Activated naive CD4-positive, alpha-beta T cell treated with Interleukin-2 at 50 U/mL for 16 hours (primary cell): ENCODE measurements around the gene L3MBTL4.
"Not testable (repeated sequence)": the region's sequence is repeated elsewhere in the genome, so short reads cannot be mapped to it uniquely, and the experiment has no call there.

ENCODE experiments used
- DNase-seq: peaks from one replicate; pipeline ENCODE4 v3.0.0-alpha.2; 2020

The L3MBTL4 gene

DNA sequence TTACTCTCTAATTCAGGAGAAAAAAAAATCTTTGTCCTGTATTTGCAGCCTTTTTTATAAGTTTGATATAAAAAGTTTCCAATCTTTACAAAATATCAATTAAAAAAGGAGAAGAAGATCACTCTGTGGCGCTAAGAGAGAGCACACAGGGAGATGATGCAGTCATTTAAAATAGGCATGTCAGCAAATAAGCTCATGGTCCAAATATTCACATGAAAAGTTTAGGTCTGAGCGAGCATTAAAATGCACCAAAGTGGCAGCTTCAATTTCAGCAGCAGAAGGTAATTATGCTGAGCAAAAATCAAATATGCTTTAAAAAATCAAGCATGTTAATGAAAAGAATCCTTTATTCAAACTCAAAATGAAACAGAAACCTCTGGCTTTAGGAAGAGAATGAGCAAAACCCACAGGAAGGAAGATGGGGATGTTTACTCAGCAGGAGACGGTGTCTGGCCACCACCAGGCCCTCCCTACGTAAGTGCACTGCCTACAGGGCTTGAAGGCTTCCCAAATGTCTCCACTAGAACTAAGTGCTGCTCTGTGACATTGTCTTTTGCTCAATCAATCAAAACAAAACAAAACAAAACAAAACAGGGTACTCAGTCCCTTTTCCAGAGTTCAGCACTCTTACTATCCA lies 120.4 kb downstream of the L3MBTL4 start:
- DNase-seq, result no peak

GRCh38 chr18:6289843-6290242 lies 124.9 kb downstream of the L3MBTL4 start:
- no peak for DNase-seq

DNA sequence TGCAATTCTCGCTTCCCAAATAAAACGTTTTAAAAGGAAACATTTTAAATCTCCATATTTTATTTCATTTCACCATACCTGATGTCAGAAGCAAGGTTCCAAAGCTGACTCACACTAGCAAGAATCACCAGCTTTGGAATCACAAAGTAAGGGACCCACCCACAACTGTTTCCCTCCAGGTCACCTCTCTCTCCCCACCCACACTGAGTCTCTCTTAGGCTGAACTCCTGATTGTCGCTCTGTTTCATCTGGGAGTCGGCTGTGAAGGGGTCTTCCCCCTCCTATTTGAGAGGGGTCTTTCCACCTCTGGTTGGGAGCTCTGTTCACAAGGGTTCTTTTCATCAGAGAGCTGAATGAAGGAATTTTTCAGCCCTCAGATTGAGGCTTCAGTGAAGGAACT lies 128.1 kb downstream of the L3MBTL4 start:
- no peak for DNase-seq

GRCh38 chr18:6284761-6285160 lies 129.9 kb downstream of the L3MBTL4 start:
- no peak for DNase-seq

DNA sequence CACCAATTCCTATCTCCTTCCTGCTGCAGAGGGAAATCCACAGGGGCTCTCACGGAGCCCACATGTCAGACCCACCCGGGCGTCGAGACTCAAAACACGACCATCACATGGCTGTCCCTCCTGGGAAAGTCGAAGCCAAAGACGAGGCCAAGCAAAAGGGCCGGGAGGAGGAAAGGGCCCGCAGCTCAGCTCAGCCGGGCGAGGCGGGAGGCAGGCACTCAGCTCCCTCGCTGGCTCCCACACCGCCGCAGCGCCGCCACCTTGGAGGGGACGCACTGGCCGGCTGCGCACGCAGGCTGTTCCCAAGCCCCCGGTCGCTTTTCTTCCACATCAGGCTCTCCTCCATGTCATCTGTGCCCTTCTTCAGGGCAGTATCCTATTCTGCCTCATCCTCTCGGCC lies 130.4 kb downstream of the L3MBTL4 start:
- no peak for DNase-seq

- DNase-seq, result no peak
Observed at GRCh38 chr18:6281874-6282273, 132.8 kb downstream of the L3MBTL4 start.

GRCh38 chr18:6280211-6280743 lies 134.4 kb downstream of the L3MBTL4 start:
- DNase-seq, result no peak

- DNase-seq, result no peak
Observed at GRCh38 chr18:6279308-6279707, 135.4 kb downstream of the L3MBTL4 start.

DNA sequence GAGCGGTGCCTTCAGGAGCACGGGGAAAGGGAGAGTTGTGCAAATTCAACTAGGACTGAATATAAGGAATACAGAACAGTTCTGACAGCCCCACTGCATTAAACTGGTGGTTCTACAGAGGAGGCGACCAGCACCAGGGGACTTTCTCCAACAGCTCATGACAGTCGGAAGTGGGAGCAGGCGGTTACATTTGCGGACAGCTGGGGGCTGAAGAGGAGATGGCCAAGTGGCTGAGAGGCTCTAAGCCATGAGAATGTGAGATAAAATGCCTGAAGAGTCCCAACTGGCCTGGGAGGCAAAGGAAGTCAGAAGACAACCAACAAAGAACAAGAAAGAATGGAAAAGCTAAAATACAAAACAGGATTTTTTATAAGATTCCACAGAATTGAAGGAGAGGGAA lies 141.3 kb downstream of the L3MBTL4 start:
- DNase-seq, result no peak

DNA sequence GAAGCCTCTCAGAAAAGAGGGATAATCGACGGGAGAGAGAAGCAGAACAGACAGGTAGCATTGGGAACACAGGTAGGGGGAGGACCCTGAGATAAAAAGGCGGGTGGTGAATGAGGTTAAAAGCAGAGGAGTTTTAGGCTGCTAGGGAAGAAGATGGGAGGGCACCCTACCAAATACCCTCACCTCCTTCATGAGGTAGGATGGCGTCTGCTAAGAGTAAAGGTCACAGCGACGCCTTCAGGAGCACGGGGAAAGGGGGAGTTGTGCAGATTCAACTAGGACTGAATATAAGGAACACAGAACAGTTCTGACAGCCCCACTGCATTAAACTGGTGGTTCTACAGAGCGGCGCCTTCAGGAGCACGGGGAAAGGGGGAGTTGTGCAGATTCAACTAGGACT lies 142.6 kb downstream of the L3MBTL4 start:
- DNase-seq, result not testable (repeated sequence)

- DNase-seq, result no peak
Observed at GRCh38 chr18:6271585-6271984, 143.1 kb downstream of the L3MBTL4 start.

DNA sequence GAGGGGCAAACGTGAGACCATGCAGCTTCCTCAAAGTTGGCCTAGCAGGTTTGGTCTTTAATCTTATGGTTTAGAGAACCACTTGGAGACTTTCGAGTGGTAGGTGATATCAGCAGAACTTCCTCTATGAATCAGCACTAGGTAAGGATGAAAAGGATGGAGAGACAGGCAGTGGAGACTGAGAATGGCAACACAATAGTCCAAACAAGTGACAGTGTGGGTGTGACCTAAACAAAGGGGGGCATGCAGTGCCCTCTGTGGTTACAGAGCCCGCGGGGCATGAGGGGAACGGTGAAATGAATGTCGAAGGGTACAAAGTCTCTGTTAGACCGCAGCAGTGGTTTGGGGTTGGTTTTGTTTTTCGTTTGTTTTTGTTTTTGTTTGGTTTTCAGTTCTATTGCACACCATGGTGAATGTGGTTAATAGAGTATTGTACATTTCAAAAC lies 143.9 kb downstream of the L3MBTL4 start:
- no peak for DNase-seq

GRCh38 chr18:6269660-6270332 lies 144.9 kb downstream of the L3MBTL4 start:
- DNase-seq, result no peak

DNA sequence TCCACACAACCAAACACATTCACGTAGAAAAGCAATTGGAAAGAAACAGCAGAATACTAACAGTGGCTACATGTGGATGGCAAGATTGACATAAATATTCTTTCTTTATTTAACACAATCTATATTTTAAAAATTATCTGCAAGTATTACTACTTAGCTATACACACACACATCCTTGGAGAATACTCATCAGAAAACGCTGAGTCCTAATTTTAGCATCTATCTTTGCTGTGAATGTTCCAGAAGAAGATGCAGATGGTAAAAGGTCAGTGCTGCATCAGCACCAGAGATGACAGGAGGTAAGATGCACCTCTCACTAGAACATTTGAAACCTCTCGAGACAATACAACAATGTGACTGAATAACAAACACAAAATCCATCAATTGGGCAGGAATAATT lies 148.5 kb downstream of the L3MBTL4 start:
- no peak for DNase-seq

DNA sequence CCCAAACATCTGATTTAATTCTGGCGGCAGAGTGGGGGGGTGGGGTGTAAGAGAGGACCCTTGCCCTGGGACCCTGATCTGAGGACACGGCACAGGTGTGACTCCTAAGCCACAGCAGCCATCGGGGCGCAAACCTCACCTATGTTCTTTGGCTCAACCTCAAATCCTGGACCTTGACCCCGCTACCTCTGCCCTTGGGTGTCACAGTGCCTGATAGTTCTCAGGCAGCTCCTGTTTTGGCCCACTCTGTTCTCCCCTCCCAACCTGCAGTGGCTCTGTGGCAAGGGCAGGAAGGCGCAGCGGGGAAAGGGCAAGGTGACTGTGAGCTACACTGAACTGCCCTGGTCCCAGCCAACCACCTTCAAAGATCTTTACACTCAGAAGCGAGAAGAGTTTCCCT lies 152.8 kb downstream of the L3MBTL4 start:
- DNase-seq, result no peak

GRCh38 chr18:6259324-6259723 lies 155.4 kb downstream of the L3MBTL4 start:
- not testable (repeated sequence) for DNase-seq

DNA sequence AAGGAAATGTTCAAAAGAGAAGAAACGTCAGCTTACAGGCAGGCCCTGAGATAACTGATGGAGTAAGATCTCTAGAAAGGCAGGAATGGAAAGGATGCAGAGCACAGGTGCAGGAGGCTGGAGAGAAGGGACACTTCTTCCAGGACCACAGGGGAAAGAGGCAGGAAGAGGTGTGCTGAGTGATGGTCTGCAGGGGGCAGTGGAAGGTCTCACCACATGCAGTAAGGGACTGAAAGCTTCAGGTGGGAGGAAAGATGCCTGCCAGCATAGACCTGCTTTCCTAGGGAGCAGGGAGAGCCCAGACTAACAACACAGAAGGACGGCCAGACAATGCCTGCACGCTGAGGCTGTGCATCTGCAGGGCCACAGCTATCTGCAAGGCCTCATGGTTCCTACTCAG lies 156.8 kb downstream of the L3MBTL4 start:
- DNase-seq, result no peak

- no peak for DNase-seq
Observed at GRCh38 chr18:6256521-6256920, 158.2 kb downstream of the L3MBTL4 start.

DNA sequence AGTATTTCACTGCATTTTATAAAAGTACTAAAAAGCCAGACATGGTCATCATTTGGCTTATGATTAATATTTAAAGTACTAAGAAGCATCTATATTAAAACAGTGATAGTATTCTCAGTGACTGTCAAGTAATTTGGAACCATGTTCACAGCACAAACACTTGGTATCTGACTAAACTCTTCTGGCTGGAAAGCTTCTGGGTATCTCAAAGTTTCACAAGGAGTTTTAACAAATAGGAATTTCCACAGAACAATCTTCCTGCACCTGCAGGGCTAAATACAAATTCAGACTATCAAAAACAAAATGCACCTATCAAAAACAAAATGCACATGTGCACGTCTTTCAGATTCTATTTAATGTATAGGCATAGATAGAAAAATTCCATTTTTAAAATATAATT lies 158.8 kb downstream of the L3MBTL4 start:
- no peak for DNase-seq

DNA sequence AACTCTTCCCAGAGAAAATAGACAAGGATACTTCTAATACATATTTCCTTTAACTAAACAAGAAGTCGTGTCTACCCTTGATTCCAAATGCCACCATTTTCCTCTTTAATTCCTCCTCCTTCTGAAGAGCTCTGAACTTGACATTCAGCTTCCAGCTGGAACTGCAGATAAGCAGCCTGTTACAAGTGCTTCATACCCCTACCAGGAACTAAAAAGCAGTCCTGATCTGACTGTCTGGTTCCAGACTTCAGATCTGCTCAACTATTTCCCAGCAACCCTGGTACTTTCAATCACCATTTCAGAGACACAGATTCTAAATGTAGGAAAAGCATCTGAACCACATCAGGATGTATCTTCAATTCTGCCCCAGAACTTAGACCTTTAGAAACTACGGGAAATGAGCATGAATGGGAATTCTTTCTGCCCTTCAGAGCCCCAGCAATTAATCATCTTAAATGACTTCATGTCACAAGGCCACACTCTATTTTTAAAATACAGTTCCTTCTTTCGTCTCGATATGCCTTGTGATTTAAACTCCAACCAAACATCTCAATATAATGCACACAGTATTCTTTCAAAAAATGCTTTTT lies 159.5 kb downstream of the L3MBTL4 start:
- no peak for DNase-seq

- no peak for DNase-seq
Observed at GRCh38 chr18:6254456-6254855, 160.3 kb downstream of the L3MBTL4 start.

- no peak for DNase-seq
Observed at GRCh38 chr18:6251084-6251483, 163.6 kb downstream of the L3MBTL4 start.

DNA sequence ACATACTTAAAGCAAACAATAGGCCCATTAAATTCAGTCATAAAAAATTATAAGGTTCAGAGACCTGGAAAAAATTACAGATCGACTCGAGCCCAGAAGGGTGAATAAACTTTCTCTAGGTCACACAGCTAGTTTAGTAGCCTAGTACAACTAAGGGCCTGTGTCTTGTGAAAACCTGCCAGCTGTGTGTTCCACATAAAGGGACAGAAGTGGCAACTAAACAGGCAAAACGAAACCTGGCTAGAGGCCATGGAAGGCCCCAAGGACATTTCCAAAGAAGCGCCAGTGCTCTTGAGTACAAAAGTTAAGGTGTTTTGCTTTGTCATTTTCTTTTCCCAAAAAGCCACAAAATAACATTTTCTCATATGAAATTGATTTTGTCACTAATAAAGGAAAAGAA lies 164.9 kb downstream of the L3MBTL4 start:
- no peak for DNase-seq

DNA sequence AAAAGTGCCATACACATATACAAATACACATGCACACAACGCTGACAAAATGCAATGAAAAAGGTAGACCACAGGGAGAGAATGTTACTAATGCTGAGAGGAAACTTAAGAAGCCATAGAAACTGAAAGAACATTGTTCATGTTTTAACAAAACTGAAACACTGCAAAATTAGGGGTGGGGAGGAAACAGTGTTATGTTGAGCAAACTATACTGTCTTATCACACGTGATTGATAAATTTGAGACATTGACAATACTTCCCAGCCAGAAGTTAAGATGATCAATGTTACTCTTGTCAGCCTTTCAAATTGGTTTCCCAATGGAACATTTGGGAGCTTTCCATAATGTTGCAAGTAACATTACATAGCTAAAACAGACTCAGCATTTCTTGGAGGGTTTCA lies 165.5 kb downstream of the L3MBTL4 start:
- no peak for DNase-seq
